Dermis blood vessel endothelial cell (primary cell): ENCODE data around the gene ZNF76. TPM values are rescaled to one million over a fixed set of nuclear protein-coding genes. Genes with fewer than 3 reads are reported as not detected.

Source experiments
- DNase-seq: peaks from one replicate; pipeline ENCODE4 v3.0.0; 2010
- total RNA-seq: library from RNA; depleted of rRNA; stranded (reverse); fragments of >200 nt; gene quantifications from 2 replicates; pipeline ENCODE4 v1.2.3, GENCODE V29; 2014

The ZNF76 gene
- 27.7 and 32.0 TPM in 2 replicates for total RNA-seq

GRCh38 chr6:35259194-35259947, at the start of gene ZNF76:
ZNF76 (plus strand) TSS chr6:35259735; CDS start chr6:35281152, 21,417 bp downstream.
- DNase-seq, result peak; percentile 96

GRCh38 chr6:35213298-35213791, 46.2 kb upstream of the ZNF76 start:
- no peak for DNase-seq

- DNase-seq, result peak; percentile 43
Measured at GRCh38 chr6:35213824-35214756, 45.4 kb upstream of the ZNF76 start, which contains the start of gene SCUBE3. SCUBE3 (plus strand) TSS chr6:35213956; CDS start chr6:35214419, 463 bp downstream.

- DNase-seq, result no peak
Measured at GRCh38 chr6:35214869-35215664, 44.5 kb upstream of the ZNF76 start.

GRCh38 chr6:35215665-35216411, 43.7 kb upstream of the ZNF76 start:
- DNase-seq, result no peak

- DNase-seq, result no peak
Measured at GRCh38 chr6:35216412-35216732, 43.2 kb upstream of the ZNF76 start.

- no peak for DNase-seq
Measured at GRCh38 chr6:35216851-35217811, 42.4 kb upstream of the ZNF76 start.

- peak; percentile 19 for DNase-seq
Measured at GRCh38 chr6:35218021-35218420, 41.5 kb upstream of the ZNF76 start.

- no peak for DNase-seq
Measured at GRCh38 chr6:35218456-35218855, 41.1 kb upstream of the ZNF76 start.

- DNase-seq, result no peak
Measured at GRCh38 chr6:35219683-35220326, 39.7 kb upstream of the ZNF76 start.

- no peak for DNase-seq
Measured at GRCh38 chr6:35220711-35221110, 38.8 kb upstream of the ZNF76 start.

- no peak for DNase-seq
Measured at GRCh38 chr6:35223396-35223795, 36.1 kb upstream of the ZNF76 start.

GRCh38 chr6:35224720-35225119, 34.8 kb upstream of the ZNF76 start:
- no peak for DNase-seq

GRCh38 chr6:35228481-35228880, 31.1 kb upstream of the ZNF76 start:
- no peak for DNase-seq

- DNase-seq, result no peak
Measured at GRCh38 chr6:35229304-35229703, 30.2 kb upstream of the ZNF76 start.

- no peak for DNase-seq
Measured at GRCh38 chr6:35230498-35230897, 29.0 kb upstream of the ZNF76 start.

- no peak for DNase-seq
Measured at GRCh38 chr6:35230950-35231349, 28.6 kb upstream of the ZNF76 start.

- DNase-seq, result no peak
Measured at GRCh38 chr6:35231563-35231962, 28.0 kb upstream of the ZNF76 start.

GRCh38 chr6:35234901-35235300, 24.6 kb upstream of the ZNF76 start:
- no peak for DNase-seq

- DNase-seq, result no peak
Measured at GRCh38 chr6:35236223-35236622, 23.3 kb upstream of the ZNF76 start.
